Ovary (tissue), 9 donors: Measurements from ENCODE around the gene PHACTR3. TPM values are rescaled to one million over a fixed set of nuclear protein-coding genes. Genes with fewer than 3 reads are reported as not detected.

Experiments used
- DNase-seq, 5 donors: peaks; one replicate each; pipeline ENCODE4 v3.0.0-alpha.2; 2019 to 2020
- H3K27ac ChIP-seq, 2 donors: fragments of 200-600 bp; one replicate each; pipeline versions ENCODE4 v1.5.1 to v1.8.0; 2019 to 2022
- H3K27me3 ChIP-seq: fragments of 200-600 bp; one replicate; pipeline ENCODE4 v1.8.0; 2022
- H3K36me3 ChIP-seq: fragments of 200-600 bp; sonication (generic); one replicate; pipeline ENCODE4 v1.5.1; 2019
- H3K4me1 ChIP-seq: one replicate; pipeline ENCODE4 v1.8.1; 2013; ENCODE audit warnings: mild to moderate bottlenecking, moderate library complexity; ENCODE audit not compliant: insufficient read depth
- H3K4me3 ChIP-seq: fragments of 200-600 bp; sonication (generic); one replicate; pipeline ENCODE4 v1.5.1; 2017
- H3K9me3 ChIP-seq, 2 donors: fragments of 200-600 bp in 1 of 2; sonication (generic) in 1 of 2; one replicate each; pipeline versions ENCODE4 v1.5.1 to v1.8.1; 2013 to 2019; ENCODE audit warnings: mild to moderate bottlenecking in 1 of 2, moderate library complexity in 1 of 2
- EP300 ChIP-seq: sonication (generic); formaldehyde crosslinking; IDR thresholded peaks from one replicate; pipeline ENCODE4 v1.6.1; 2017; ENCODE audit warnings: antibody characterized with exemption
- POLR2A ChIP-seq: fragments of 450-650 bp; IDR thresholded peaks from one replicate; pipeline ENCODE4 v1.6.1; 2017; ENCODE audit warnings: antibody characterized with exemption, mild to moderate bottlenecking, moderate library complexity
- WGBS, 3 donors: extraction: QIAGEN DNeasy Blood & Tissue Kit in 1 of 3; methylation state at CpG; one replicate each; pipeline versions ENCODE4 v1.1.5 to v1.1.7; 2013 to 2017; 5-methylcytosine and 5-hydroxymethylcytosine counted together
- intact Hi-C, 4 donors: fragments of 100-400 bp; cut with DNase I; formaldehyde crosslinking; loops; one replicate each; pipeline versions ENCODE4 v1.11.0 to v1.15.1; 2022 to 2023
- polyA plus RNA-seq, 2 donors: library from polyadenylated mRNA; stranded (reverse); fragments of 200-250 nt in 1 of 2; fragments of 350-450 nt in 1 of 2; fragmentation: Illumina TruSeq in 1 of 2; extraction: RNeasy Lipid Tissue Mini Kit (QIAGEN cat#74804) in 1 of 2; gene quantifications; one replicate each; pipeline ENCODE4 v1.2.3, GENCODE V29; 2013 to 2014
- total RNA-seq, 7 donors: library from RNA; depleted of rRNA in 2 of 7; stranded (reverse); fragments of >200 nt in 2 of 7; fragmentation: NEBNext Ultra II Directional in 3 of 7; extraction: Animal tissue kit (Norgen Biotek cat#: 25700) in 3 of 7; gene quantifications; one replicate each; pipeline versions ENCODE4 v1.1.0 to v1.2.4, GENCODE V29; 2016 to 2023
- TF ChIP-seq, protein P1 (sequence below), 3 donors: fragments of 450-650 bp in 2 of 3; fragments of 200-600 bp in 1 of 3; IDR thresholded peaks; one replicate each; pipeline versions ENCODE4 v1.5.1 to v1.8.0; 2016 to 2022; ENCODE audit warnings: antibody characterized with exemption in 3 of 3, mild to moderate bottlenecking in 1 of 3
- donor health status: DM: no; HTN: no; CAD: no; lungs with moderate emphysema.
- donor health status: DM: no; HTN: no; CAD: no.
- donor health status: Bipolar disorder and iron deficiency.
- donor health status: DM: yes; HTN: yes; CAD: no.
- donor health status: DM: no; HTN: no; CAD: no.
- donor health status: DM: yes; HTN: yes; CAD: no.

PHACTR3 gene
- total and polyA plus RNA-seq, 9 donors: 5.7 to 19.0 (median 9.1) TPM

DNA sequence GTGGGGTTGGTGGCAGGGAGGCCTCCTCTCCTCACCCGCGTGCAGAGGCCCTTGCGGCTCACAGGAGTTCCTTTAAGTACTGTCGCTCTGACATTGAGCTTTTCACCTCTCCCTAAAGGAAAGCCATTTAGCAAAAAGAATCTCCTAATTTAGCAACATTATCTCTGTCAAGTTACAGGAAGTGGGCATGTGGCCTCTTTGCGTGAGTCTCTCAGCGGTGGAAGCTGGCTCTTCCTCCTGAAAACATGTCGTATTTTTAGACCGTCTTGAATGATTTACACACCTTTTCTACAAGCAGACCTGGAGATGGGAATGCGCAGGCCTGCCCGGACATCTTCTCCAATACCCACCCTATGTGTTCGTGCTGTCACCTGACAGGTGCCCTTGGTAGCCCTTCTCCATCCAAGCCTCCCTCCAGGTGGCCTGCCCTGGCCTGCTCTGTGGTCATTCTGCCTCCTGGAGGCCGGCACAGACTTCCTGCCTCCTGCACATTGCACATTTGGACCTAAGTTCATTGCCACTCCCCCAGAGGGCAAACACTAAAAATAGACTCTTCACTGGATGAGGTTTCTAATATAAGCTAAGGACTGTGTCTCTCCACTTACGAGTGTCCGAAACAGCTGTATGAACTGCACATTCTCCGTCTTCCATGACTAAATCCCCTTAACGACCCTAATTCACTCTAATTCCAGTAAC is 18.5 kb upstream of the PHACTR3 start:
- no peak overlapping the region for H3K4me3 ChIP-seq
- no peaks in the 10 kb centered on the region for H3K36me3 ChIP-seq
- no peaks in the 10 kb centered on the region for H3K9me3 ChIP-seq
- H3K4me1 ChIP-seq: peaks cover 8% of the 10 kb centered on the region
- TF ChIP-seq, protein P1, sequence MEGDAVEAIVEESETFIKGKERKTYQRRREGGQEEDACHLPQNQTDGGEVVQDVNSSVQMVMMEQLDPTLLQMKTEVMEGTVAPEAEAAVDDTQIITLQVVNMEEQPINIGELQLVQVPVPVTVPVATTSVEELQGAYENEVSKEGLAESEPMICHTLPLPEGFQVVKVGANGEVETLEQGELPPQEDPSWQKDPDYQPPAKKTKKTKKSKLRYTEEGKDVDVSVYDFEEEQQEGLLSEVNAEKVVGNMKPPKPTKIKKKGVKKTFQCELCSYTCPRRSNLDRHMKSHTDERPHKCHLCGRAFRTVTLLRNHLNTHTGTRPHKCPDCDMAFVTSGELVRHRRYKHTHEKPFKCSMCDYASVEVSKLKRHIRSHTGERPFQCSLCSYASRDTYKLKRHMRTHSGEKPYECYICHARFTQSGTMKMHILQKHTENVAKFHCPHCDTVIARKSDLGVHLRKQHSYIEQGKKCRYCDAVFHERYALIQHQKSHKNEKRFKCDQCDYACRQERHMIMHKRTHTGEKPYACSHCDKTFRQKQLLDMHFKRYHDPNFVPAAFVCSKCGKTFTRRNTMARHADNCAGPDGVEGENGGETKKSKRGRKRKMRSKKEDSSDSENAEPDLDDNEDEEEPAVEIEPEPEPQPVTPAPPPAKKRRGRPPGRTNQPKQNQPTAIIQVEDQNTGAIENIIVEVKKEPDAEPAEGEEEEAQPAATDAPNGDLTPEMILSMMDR (IDR thresholded peaks at IDR 0.05): no peak
- peak in 1 of 5 donors; percentile 27 for DNase-seq
- H3K27ac ChIP-seq: no peak overlapping the region
- intact Hi-C loops: no loop called here
- 72 to 81% (median 76%) methylated on average over 16 of the region's 16 CpGs for WGBS, 3 donors
- no peaks in the 10 kb centered on the region for H3K27me3 ChIP-seq

DNA sequence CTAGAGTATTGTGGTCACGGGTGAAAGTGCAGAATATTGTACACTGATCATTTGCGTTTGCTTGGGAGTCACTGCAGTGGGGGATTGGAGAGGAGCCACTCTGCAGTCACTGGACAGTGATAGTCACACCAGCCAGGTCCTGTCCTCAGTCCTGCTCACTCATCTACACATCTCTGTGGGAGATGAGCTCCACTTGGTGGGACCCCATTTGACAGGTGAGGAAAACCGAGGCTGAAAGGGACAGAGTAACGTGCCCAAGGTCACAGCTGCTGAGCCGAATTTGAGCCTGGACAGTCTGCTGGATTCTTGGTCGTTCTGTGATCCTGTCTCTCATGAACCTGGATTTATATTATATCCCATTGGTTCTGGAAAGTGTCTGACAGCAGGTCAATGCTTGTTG is 17.7 kb upstream of the PHACTR3 start:
- no peak overlapping the region for H3K27ac ChIP-seq
- H3K9me3 ChIP-seq: no peaks in the 10 kb centered on the region
- intact Hi-C loops: no loop called here
- DNase-seq: no peak
- no peak overlapping the region for H3K4me3 ChIP-seq
- no peaks in the 10 kb centered on the region for H3K36me3 ChIP-seq
- TF ChIP-seq, protein P1 (IDR thresholded peaks at IDR 0.05): no peak
- TF ChIP-seq EP300 (no peak), POLR2A (no peak)
- WGBS, 3 donors: 85 to 95% (median 88%) methylated on average over 6 of the region's 6 CpGs
- no peaks in the 10 kb centered on the region for H3K27me3 ChIP-seq
- H3K4me1 ChIP-seq: peaks cover 7% of the 10 kb centered on the region

DNA sequence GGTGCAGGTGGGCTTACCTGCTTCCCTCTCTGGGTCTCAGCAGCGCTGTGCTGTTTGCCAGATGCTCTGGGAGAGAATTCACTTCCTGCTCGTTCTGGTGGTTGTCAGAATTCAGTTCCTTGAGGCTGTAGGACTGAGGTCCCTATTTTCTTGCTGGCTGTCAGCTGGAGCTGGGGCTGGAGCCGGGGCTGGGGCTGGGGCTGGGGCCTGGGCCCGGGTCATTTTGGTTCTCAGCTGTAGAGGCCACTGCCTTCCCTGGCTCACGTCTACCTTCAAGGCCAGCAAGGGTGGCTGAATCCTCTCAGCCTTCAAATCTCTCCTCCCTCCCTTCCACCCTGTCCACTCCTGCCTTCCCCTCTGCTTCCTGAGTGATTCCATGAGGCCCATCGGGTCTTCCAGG is 16.8 kb upstream of the PHACTR3 start:
- no peak overlapping the region for H3K4me3 ChIP-seq

DNA sequence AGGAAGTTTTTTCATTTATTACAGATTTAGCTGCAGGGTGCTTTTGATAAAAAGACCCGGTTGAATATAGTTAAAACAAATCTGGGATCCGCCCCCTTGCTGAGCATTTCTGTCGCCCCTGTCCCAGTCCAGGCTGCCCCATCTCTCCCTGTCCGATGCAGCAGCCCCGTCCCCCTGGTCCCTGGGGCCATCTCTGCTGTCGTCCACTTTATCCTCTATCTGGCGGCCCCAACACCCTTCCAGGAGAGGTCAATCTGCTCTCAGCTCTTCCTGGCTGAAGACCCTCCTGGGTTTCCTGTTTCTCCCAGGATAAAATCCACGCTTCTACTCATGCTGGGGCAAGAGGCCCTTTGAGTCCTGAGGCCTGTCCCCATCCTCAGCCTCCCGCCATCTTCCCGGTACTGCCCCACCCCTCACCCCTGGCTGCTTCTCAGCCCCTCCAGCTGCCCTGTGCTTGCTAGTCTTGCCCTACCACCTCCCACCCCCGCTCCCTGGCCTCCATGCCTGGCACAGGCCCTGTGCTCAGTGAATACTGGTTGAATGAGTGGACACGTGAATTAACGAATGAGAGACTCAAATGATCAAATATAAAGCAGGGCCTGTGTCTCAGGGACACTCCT is 16.0 kb upstream of the PHACTR3 start:
- no peak for TF ChIP-seq EP300
- TF ChIP-seq, protein P1 (IDR thresholded peaks at IDR 0.05): no peak
- no peak for TF ChIP-seq POLR2A
- DNase-seq: peak in 1 of 5 donors; percentile 23

More for the DNA sequence above, 16.8 kb upstream of the PHACTR3 start:
- no peak overlapping the region for H3K27ac ChIP-seq
- peaks cover 7% of the 10 kb centered on the region for H3K4me1 ChIP-seq
- H3K36me3 ChIP-seq: no peaks in the 10 kb centered on the region
- 75 to 89% (median 79%) methylated on average over 6 of the region's 6 CpGs for WGBS, 3 donors
- H3K9me3 ChIP-seq: no peaks in the 10 kb centered on the region
- TF ChIP-seq, protein P1 (IDR thresholded peaks at IDR 0.05): no peak
- TF ChIP-seq EP300 (no peak), POLR2A (no peak)
- intact Hi-C loops: no loop called here
- no peaks in the 10 kb centered on the region for H3K27me3 ChIP-seq
- DNase-seq: peak in 1 of 5 donors; percentile 5

More for the DNA sequence above, 16.0 kb upstream of the PHACTR3 start:
- 85 to 90% (median 90%) methylated on average over 13 of the region's 13 CpGs for WGBS, 3 donors
- Histone ChIP-seq H3K27me3 (no peaks in the 10 kb centered on the region), H3K4me1 (peaks cover 5% of the 10 kb centered on the region), H3K27ac (no peak overlapping the region), H3K9me3 (no peaks in the 10 kb centered on the region), H3K4me3 (no peak overlapping the region), H3K36me3 (no peaks in the 10 kb centered on the region)
- intact Hi-C loops: no loop called here
